ENCODE results near the gene ZBTB11. TPM values are rescaled to one million over a fixed set of nuclear protein-coding genes. Genes with fewer than 3 reads are reported as not detected.
"Not testable (repeated sequence)": the region's sequence is repeated elsewhere in the genome, so short reads cannot be mapped to it uniquely, and the experiment has no call there.

The ZBTB11 gene
- total RNA-seq, 1 donor from 2014 or later = 17.8 TPM

- peak overlapping the region; percentile 100 for H3K27ac Mint-ChIP-seq
- DNase-seq (ENCODE audit: low spot score, unreplicated experiment) = no peak
- no peaks in the 10 kb centered on the region for H3K27me3 Mint-ChIP-seq
- no peak for TF ChIP-seq CTCF (IDR thresholded peaks at IDR 0.05; ENCODE audit: unreplicated experiment)
- peaks cover 22% of the 10 kb centered on the region for H3K36me3 Mint-ChIP-seq (ENCODE audit: insufficient read depth)
- no peaks in the 10 kb centered on the region for H3K9me3 Mint-ChIP-seq (ENCODE audit: low read depth)
- peaks cover 14% of the 10 kb centered on the region for H3K4me1 Mint-ChIP-seq (ENCODE audit: low read depth)
- H3K4me3 Mint-ChIP-seq (ENCODE audit: low read depth) = peak overlapping the region; percentile 99
Observed at GRCh38 chr3:101685870-101686307, 9.0 kb upstream of the ZBTB11 start.

- H3K4me3 Mint-ChIP-seq (ENCODE audit: low read depth) = peak overlapping the region; percentile 99
- H3K9me3 Mint-ChIP-seq (ENCODE audit: low read depth) = no peaks in the 10 kb centered on the region
- H3K27me3 Mint-ChIP-seq = no peaks in the 10 kb centered on the region
- H3K27ac Mint-ChIP-seq = peak overlapping the region; percentile 100
- peaks cover 14% of the 10 kb centered on the region for H3K4me1 Mint-ChIP-seq (ENCODE audit: low read depth)
- peaks cover 28% of the 10 kb centered on the region for H3K36me3 Mint-ChIP-seq (ENCODE audit: insufficient read depth)
- no peak for DNase-seq (ENCODE audit: low spot score, unreplicated experiment)
- TF ChIP-seq CTCF (IDR thresholded peaks at IDR 0.05; ENCODE audit: unreplicated experiment) = no peak
Observed at GRCh38 chr3:101685050-101685400, 8.1 kb upstream of the ZBTB11 start.

GRCh38 chr3:101680466-101680865, 3.5 kb upstream of the ZBTB11 start:
- no peak for TF ChIP-seq CTCF (IDR thresholded peaks at IDR 0.05; ENCODE audit: unreplicated experiment)
- H3K4me3 Mint-ChIP-seq (ENCODE audit: low read depth) = no peak overlapping the region

GRCh38 chr3:101678837-101679236, 1.9 kb upstream of the ZBTB11 start:
- not testable (repeated sequence) for H3K9me3 Mint-ChIP-seq (ENCODE audit: low read depth); H3K27ac Mint-ChIP-seq; H3K27me3 Mint-ChIP-seq; H3K4me3 Mint-ChIP-seq (ENCODE audit: low read depth); DNase-seq (ENCODE audit: low spot score, unreplicated experiment)
- Mint-ChIP-seq H3K4me1 (ENCODE audit: low read depth) (peaks cover 13% of the 10 kb centered on the region), H3K36me3 (ENCODE audit: insufficient read depth) (peaks cover 22% of the 10 kb centered on the region)

More at GRCh38 chr3:101680466-101680865, 3.5 kb upstream of the ZBTB11 start:
- H3K27me3 Mint-ChIP-seq = no peaks in the 10 kb centered on the region
- peaks cover 30% of the 10 kb centered on the region for H3K36me3 Mint-ChIP-seq (ENCODE audit: insufficient read depth)
- no peak overlapping the region for H3K27ac Mint-ChIP-seq
- H3K9me3 Mint-ChIP-seq (ENCODE audit: low read depth) = no peaks in the 10 kb centered on the region
- no peak for DNase-seq (ENCODE audit: low spot score, unreplicated experiment)
- H3K4me1 Mint-ChIP-seq (ENCODE audit: low read depth) = peaks cover 18% of the 10 kb centered on the region

- no peak for DNase-seq (ENCODE audit: low spot score, unreplicated experiment)
- TF ChIP-seq CTCF (IDR thresholded peaks at IDR 0.05; ENCODE audit: unreplicated experiment) = no peak
- no peaks in the 10 kb centered on the region for H3K27me3 Mint-ChIP-seq
- H3K36me3 Mint-ChIP-seq (ENCODE audit: insufficient read depth) = peaks cover 21% of the 10 kb centered on the region
- H3K4me3 Mint-ChIP-seq (ENCODE audit: low read depth) = peak overlapping the region; percentile 95
- peaks cover 14% of the 10 kb centered on the region for H3K4me1 Mint-ChIP-seq (ENCODE audit: low read depth)
- no peaks in the 10 kb centered on the region for H3K9me3 Mint-ChIP-seq (ENCODE audit: low read depth)
- peak overlapping the region; percentile 87 for H3K27ac Mint-ChIP-seq
Observed at GRCh38 chr3:101677436-101678286, 729 bp upstream of the ZBTB11 start.

Measured in progenitor cell of endocrine pancreas (in vitro differentiated cells).